Activated naive CD4-positive, alpha-beta T cell treated with Interleukin-2 at 50 U/mL for 16 hours (primary cell): ENCODE measurements around the gene ZCCHC3.
"Not testable (repeated sequence)": the region's sequence is repeated elsewhere in the genome, so short reads cannot be mapped to it uniquely, and the experiment has no call there.

Experiments
- DNase-seq: peaks from one replicate; pipeline ENCODE4 v3.0.0-alpha.2; 2020

Gene ZCCHC3

GRCh38 chr20:316316-317068, 19.1 kb downstream of the ZCCHC3 start:
- no peak for DNase-seq

- DNase-seq = peak; percentile 93
These were observed 27.0 kb downstream of the ZCCHC3 start for GRCh38 chr20:324177-325044.

DNA sequence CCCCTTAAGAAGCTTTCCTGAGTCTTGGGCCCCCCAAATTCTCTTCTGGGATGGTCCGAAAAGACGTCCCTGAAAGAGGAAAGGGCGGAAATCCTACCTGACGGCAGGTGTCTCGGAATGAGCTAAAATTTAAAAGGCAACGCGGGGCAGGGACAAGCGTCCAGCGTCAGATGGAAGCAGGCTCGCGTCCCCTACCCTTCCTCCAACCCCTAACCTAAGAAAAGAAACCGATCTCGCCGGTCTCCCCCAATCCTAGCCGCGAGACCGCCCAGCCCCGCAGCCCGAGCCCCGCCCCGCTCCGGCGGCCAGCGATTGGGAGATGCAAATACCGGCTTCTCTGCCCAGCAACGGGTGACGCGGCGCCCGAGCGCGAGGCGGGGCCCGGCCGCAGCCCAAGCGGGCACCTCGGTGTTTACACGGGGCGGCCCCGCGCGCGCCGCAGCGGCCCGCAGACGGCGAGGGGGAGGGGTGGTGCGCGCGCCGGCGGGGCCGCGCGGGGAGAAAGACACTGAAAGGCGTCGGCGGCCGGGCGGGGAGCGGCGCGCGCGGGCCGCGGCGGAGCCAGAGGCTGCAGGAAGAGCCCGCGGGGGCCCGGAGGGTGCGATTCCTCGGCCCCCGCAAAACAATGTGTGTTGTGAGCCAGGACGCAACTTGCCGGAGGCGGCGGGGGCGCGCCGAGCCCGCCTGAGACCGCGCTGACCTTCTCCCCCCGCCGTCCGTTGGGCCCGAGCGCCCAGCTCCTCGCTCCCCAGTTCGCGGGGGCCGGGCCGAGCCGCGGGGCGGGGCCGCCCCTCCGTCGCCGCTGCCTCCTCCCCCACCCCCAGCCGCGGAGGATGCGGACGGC, 27.9 kb downstream of the ZCCHC3 start, which contains the start of gene SOX12:
SOX12 (plus strand) TSS at position 508 of the 844 bp plus-strand sequence. CDS start 373 bp downstream, outside the sequence.
- DNase-seq = peak; percentile 98

- DNase-seq = peak; percentile 54
These were observed 28.7 kb downstream of the ZCCHC3 start for GRCh38 chr20:325889-326644.

- peak; percentile 15 for DNase-seq
These were observed 29.3 kb downstream of the ZCCHC3 start for GRCh38 chr20:326645-327185.

GRCh38 chr20:327186-328026, 30.0 kb downstream of the ZCCHC3 start:
- peak; percentile 54 for DNase-seq

DNA sequence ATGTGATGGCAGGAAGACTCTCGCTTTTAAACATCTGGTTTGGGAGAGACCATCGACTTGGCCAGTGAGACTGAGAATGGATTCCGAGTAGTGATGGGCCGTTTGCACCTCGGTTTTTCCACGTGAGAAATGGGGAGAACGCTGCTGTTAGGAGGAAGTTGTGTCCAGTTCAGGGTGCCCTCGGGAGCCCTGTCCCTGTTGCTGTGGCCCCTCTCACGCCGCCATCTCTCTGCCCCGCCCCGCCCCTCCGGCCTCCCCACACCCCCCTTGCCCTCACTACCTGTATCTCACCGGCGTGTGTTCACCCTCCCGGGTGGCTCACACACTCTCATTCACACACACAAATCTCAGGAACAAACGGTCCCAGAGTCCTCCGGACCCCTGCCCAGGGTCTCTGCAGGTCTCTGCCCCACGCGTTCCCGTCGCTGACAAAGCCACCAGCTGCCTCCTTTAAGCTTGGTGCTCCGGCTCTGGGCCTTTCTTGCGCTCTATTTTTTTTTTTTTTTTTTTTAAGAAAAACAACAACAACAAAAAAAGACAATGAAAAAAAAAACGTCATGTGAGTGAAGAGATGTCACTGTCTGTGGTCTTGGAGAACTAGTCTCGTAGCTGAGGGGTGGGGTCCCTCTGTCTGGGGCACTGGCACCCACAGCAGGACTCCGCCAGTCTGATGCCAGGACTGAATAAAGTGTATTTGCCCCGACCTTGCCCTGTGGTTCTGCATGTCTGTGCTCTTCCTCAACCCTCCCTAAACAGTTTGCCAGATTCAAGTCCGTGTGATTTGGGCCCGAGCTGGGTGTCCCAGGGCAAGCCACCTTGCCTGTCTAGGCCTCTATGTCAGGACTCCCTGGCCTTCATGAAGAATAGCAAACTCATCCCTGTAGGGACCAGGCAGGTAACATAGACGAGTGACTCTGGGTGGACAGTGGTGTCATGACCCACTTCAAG, 30.9 kb downstream of the ZCCHC3 start:
- no peak for DNase-seq

GRCh38 chr20:328975-329695, 31.8 kb downstream of the ZCCHC3 start:
- no peak for DNase-seq

GRCh38 chr20:329851-330232, 32.5 kb downstream of the ZCCHC3 start:
- no peak for DNase-seq

DNA sequence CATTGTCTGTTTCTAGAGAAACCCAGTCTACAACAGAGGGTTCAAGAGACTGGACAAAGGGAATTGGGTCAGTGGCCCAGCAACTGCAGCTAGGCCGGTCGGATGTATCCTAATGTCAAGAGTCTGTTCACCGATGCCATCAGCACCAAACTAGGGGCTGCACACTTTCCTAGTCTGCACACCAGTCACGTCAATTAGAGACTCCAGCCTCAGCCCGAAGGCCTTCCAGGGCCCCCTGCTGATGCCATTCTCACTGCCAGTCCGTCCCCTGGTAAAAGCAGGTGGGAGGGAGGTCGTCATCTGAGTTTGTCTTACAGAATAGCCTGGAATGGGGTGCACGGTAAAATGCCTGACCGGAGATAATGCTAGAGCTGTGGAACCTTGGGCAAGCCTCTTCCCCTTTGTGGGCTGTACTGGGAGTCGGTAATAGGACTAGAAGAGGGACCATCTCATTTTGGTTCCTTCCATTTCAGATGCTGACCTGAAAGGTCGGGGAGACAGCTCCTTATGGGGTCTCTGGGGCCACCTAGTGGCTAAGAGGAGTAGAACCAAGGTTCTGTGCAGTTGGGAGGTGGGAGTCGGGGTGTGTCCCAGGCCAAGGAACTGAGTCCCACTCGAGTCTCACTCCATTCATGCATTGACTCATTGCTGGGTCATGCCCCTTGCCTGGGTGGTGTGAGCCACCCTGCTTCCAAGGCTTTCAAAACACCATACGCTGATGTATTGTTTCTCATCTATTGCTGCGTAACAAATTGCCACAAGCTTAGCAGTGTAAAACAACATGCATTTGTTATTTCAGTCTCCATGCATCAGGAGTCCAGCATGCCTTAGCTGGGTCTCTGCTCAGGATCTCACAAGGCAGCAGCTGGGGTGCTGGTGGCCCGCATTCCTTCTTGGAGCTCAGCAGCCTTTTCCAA, 33.1 kb downstream of the ZCCHC3 start:
- peak; percentile 67 for DNase-seq

DNA sequence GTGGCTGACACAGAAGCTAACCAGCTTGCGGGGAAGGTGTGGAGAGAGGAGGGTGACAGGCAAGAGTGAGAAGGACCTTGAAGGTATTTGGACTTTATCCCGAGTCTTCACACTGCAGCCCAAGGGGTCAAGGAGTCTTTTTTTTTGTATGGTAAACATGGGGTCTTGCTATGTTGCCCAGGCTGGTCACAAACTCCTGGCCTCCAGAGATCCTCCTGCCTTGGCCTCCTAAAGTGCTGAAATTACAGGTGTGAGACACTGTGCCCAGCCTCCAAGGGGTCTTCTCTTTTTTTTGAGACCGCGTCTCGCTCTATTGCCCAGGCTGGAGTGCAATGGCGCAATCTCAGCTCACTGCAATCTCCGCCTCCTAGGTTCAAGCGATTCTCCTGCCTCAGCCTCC, 37.2 kb downstream of the ZCCHC3 start:
- DNase-seq = no peak

GRCh38 chr20:336040-336439, 38.7 kb downstream of the ZCCHC3 start:
- not testable (repeated sequence) for DNase-seq

DNA sequence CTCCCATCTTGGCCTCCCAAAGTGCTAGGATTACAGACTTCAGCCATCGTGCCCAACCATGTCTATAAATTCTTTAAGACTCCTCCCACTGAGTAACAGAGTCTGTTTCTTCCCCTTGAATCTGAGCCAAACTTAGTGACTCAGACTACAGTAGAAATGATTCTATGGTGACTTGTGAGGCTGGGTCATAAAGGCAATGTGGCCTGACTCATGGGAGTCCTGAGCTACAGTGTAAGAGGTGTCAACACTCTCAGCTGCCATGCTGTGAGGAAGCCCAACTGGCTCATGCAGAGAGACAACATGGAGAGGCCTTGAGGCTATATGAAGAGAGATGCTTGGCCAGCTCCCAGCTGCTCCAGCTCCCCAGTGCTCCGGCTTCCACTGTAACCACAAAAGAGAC, 44.3 kb downstream of the ZCCHC3 start:
- DNase-seq = peak; percentile 52

DNA sequence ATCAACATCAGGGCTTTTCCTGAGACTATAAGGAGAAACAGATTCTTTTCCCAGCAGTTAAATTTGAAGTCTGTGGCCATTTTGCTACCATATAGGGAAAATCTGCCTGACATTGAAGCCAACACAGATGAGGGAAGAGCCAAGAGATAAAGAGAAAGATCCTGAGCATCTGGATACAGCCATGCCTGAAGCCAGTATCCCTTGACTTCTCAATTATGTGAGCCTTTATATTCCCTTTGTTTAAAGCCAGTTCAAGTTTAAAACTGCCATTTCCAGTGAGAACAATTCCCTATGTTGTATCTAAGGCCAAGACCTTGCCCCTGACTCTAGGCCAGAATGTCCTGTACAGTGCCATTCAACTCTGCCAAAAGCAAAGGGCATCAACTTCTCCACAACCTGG, 45.7 kb downstream of the ZCCHC3 start:
- no peak for DNase-seq

DNA sequence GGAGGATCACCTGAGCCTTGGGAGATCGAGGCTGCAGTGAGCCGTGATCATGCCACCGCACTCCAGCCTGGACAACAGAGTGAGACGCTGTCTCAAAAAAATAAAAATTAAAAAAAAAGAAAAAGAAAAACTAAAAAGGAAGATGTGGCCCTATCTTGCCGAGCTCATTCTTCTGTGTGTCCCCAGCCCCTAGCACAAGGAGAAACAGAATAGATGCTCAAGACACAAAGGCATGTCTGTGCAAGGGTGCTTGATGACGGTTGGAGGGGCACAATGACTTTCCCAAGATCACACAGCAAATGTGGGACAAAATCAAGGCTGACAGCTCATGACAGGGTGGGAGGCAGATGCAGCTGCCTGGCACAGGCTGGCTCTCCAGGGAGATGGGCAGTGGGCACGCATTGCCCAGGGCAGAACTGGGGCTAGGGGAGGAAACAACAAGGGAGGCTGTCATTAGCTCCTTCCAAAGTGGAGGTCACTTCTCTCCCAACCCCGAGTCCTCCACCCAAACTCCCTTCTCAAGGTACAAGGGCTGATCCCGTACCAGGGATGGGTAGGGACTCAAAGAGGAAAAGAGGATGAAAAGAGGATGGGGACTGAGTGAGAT, 48.8 kb downstream of the ZCCHC3 start:
- no peak for DNase-seq

- peak; percentile 38 for DNase-seq
These were observed 49.4 kb downstream of the ZCCHC3 start, which contains the start of gene NRSN2 for GRCh38 chr20:346640-347316. Gene NRSN2 (plus strand): TSS chr20:347111. CDS start chr20:349644, 2,533 bp downstream.

DNA sequence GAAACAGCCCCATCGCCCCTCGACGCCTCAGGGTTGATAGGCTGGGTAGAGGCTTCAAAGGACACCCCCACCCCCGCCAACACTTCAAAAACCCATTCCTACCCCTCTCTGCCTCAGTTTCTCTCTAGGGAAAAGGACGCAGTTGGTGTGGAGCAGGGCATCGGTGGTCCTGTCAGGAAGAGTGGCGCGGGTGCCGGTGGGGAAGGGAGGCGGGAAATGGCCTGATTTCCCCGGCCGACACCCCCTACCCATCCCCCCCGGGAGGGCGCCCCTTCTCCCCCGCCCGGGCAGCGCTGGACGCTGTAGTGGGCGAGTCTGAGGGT, 49.9 kb downstream of the ZCCHC3 start:
- DNase-seq = no peak
